NB4 (cell line): ENCODE measurements around the gene MTHFD1L.

Experiments used
- DNase-seq: peaks from one replicate; pipeline ENCODE4 v3.0.0; 2010; ENCODE audit warnings: low read depth
- H3K4me3 ChIP-seq: one replicate; pipeline ENCODE4 v1.5.1; 2011; ENCODE audit warnings: mild to moderate bottlenecking, low read depth, low read length, moderate library complexity
- MYC ChIP-seq: IDR thresholded peaks from 2 replicates; pipeline ENCODE4 v1.6.1; 2011; ENCODE audit warnings: low read depth, low read length
- POLR2A ChIP-seq: IDR thresholded peaks from 2 replicates; pipeline ENCODE4 v1.6.1; 2011; ENCODE audit warnings: mild to moderate bottlenecking; ENCODE audit not compliant: insufficient read length; ENCODE audit errors: extremely low read depth
- TF ChIP-seq, protein P1 (sequence below): IDR thresholded peaks from 2 replicates; pipeline ENCODE4 v1.6.1; 2011; ENCODE audit warnings: low read depth, low read length
- TF ChIP-seq, protein P2 (sequence below): IDR thresholded peaks from one replicate; pipeline ENCODE4 v1.5.1; 2012; ENCODE audit warnings: low read depth, low read length

MTHFD1L gene

DNA sequence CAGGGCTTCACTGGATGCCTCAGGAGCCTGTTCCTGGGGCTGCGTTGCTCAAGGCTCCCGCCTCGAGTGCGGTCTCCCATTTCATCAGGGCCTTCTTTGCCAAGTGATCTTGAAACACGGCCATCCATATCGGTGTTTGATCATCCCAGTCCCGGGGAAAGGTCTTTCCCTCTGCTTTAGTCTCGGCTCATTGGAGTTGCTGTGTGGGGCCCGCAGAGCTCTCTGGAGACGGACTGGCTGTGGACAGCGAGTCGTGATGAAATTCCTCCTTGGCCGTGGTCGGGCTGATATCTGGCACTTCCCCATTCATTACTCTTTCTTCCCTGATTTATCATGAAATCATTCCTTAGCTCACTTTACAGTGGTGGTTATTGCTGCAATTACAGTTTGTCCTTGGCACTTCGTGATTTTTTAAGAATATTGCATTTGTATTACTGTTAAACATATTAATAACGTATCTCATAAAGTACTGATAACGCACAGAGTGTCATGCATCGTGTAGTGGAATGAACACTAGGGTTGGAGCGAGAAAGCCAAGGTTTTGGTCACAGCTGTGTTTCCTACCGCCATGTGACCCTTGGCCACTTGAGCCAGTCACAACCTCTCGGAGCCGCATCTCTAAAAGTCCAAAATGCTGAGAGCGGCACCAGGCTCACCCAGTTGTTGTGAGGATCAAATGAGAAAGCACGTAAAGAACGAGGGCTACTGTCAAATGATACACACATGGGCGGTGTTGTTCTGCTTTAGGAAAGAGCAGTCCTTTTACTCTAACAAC, 71.8 kb downstream of the MTHFD1L start:
- no peak for DNase-seq
- no peak overlapping the region for H3K4me3 ChIP-seq
- TF ChIP-seq, protein P1, sequence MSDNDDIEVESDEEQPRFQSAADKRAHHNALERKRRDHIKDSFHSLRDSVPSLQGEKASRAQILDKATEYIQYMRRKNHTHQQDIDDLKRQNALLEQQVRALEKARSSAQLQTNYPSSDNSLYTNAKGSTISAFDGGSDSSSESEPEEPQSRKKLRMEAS: no peak
- TF ChIP-seq POLR2A (no peak), MYC (no peak)
- TF ChIP-seq, protein P2, sequence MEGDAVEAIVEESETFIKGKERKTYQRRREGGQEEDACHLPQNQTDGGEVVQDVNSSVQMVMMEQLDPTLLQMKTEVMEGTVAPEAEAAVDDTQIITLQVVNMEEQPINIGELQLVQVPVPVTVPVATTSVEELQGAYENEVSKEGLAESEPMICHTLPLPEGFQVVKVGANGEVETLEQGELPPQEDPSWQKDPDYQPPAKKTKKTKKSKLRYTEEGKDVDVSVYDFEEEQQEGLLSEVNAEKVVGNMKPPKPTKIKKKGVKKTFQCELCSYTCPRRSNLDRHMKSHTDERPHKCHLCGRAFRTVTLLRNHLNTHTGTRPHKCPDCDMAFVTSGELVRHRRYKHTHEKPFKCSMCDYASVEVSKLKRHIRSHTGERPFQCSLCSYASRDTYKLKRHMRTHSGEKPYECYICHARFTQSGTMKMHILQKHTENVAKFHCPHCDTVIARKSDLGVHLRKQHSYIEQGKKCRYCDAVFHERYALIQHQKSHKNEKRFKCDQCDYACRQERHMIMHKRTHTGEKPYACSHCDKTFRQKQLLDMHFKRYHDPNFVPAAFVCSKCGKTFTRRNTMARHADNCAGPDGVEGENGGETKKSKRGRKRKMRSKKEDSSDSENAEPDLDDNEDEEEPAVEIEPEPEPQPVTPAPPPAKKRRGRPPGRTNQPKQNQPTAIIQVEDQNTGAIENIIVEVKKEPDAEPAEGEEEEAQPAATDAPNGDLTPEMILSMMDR: no peak

DNA sequence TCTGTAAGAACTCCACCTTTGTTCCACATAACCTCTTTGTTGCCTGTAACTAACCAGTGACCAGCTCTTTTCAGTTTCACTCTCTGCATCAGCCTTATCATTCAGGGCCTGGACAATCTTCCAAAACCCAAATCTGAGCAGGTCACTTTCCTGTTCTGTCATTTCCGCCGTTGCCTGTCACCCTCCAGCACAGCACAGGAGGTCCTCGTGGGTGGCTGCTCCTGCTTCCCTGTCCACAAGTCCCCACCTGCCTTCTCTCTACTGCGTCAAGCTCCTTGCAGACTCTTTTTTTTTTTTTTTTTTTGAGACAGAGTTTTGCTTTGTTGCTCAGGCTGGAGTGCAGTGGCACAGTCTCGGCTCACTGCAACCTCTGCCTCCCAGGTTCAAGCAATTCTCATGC, 73.9 kb downstream of the MTHFD1L start:
- no peak for DNase-seq
- TF ChIP-seq MYC (no peak), POLR2A (no peak)
- TF ChIP-seq, protein P2: no peak
- TF ChIP-seq, protein P1: no peak
- no peak overlapping the region for H3K4me3 ChIP-seq

DNA sequence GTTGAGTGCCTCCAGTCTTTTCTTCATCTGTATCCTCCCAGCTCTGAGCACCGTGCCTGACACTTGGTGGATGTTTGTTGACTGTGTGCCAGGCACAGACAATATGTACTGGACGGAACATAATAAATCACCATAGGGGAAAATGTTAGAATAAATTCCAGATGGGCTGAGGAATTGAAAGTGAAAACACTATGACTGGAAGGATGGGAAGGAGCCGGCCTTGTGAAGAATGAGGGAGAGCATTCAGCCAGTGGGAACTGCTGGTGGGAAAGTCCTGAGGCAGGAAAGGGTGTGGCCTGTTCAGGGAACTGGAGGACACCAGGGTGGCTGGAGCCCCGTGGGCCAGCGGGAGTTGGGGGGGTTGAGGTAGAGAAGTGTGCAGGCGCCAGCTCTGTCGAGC, 75.4 kb downstream of the MTHFD1L start:
- no peak overlapping the region for H3K4me3 ChIP-seq
- TF ChIP-seq POLR2A (no peak), MYC (no peak)
- TF ChIP-seq, protein P1: no peak
- TF ChIP-seq, protein P2: no peak
- no peak for DNase-seq

DNA sequence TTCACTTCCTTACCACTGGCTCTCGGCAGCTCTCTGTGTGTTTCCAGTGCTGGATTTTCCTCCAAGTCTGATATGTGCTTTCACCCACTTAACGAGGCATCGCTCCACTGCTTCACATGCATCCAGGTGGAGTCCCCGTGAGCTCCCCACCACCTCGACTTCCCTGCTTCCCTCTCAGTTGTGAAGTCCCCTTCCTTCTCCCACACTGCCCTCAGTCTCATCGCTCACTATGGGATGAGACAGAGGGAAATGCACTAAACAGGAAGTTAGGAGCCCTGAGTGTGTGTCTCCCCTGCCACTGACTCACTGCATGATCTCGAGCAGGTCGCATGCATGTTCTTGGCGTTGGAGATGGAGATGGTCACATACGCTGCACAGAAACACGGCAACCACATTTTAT, 84.0 kb downstream of the MTHFD1L start:
- DNase-seq: no peak
- TF ChIP-seq, protein P2: no peak
- TF ChIP-seq, protein P1: no peak
- no peak for TF ChIP-seq POLR2A
- no peak for TF ChIP-seq MYC

DNA sequence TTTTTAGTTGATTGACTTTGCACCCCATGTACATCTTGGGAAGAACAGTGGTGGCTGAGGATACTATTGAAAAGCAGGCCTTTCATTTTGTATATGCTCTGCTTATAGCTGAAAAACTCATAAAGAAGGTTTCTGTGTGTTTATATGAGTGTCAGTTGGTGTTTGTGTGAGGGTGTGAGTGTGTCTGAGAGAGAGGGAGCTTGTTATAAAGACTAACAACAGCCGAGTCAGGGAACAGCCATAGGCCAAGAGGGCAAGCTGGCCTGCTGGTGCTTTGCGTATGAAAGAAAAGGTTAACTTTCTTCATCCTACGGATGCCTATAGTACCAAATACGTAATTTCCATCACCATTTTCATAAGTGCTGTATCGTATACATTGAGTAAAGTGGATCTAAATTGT, 88.3 kb downstream of the MTHFD1L start:
- TF ChIP-seq, protein P2: no peak
- TF ChIP-seq, protein P1: no peak
- TF ChIP-seq POLR2A: no peak
- no peak for TF ChIP-seq MYC
- no peak overlapping the region for H3K4me3 ChIP-seq
- no peak for DNase-seq

More for the DNA sequence above, 84.0 kb downstream of the MTHFD1L start:
- no peak overlapping the region for H3K4me3 ChIP-seq
